SH-SY5Y (cell line): ENCODE data around the gene CYP27A1.

Experiments
- GATA2 ChIP-seq: IDR thresholded peaks from 2 replicates; pipeline ENCODE4 v1.6.1; 2011; ENCODE audit warnings: mild to moderate bottlenecking, low read depth, low read length
- GATA3 ChIP-seq: IDR thresholded peaks from 2 replicates; pipeline ENCODE4 v1.6.1; 2011; ENCODE audit warnings: low read depth, mild to moderate bottlenecking, low read length, moderate library complexity

CYP27A1 gene

DNA sequence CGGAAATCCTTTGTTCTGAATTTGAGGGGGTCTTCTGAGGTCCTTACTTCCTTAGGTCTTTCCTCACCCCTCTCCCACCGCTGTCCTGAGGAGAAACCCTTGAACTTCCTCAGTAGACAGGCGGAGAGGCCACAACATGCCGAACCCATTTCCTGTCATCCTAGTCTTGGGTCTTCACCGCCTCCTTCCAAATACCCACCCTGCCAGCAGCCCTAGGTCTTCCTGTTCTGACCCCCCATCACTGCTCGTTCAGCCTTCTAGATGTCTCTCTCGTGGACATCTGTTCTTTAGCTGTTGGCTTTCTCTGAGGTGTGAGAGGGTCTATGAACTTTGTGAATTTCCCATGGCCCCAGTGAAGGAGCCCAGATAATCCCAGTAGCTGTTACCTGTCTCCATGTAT, 27.2 kb upstream of the CYP27A1 start:
- TF ChIP-seq GATA3 (no peak), GATA2 (no peak)

DNA sequence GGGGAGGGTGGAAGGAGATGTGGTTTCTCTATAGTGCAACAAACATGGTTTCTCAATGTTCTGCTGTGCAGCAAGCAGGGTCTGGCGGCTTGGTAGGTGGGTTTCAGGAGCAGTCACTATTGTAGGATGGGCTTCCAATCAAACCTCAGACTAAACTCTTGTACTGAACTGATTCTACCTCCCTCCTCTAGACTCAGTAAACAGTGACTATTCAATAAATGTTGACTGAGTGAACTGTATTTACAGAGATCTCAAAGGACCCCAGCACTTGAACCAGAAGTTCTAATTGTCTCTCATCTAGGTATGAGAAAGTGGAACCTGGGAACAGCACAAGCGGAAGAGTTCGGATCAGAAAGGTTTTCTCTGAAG, 26.8 kb upstream of the CYP27A1 start:
- no peak for TF ChIP-seq GATA3
- no peak for TF ChIP-seq GATA2

DNA sequence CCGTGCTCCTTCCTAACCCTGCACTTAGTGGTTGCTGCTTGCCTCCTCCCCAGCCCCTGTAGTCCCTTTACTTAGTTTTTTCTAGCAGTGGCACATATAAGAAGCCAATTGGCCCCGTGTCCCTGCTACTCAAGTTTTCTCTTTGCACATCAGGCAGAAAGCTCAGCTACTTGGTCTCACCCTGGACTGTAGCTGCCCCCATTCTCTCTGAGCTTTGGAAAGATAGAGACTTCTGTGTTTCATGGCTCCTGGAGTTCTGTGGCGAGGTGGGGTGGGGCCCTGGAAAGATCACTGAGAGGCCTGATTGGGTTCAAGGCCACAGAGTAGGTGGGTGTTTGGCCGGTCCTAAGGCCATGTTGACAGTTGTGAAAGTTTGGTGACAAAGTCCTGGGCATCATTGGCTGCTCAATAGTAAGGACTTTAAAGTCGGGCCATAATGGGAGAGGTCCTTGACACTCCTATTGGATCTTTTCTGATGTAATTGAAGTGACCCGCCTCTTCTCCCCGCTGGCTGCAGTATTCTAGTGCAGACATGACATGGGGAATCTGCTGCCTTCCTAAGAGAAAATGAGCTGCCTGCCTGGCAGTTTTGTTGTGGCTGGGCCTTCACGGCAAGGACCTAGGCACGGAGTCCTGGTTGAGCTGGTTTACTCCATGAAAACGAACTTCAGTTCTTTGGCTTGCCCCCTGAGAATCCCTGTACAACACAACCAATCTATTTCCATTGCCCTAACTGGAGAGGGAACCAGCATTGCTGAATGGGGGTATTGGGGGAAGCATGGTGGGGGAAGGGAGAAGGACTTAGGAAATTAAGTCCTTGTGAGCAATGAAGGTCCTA, 26.2 kb upstream of the CYP27A1 start:
- TF ChIP-seq GATA2 (no peak), GATA3 (no peak)

DNA sequence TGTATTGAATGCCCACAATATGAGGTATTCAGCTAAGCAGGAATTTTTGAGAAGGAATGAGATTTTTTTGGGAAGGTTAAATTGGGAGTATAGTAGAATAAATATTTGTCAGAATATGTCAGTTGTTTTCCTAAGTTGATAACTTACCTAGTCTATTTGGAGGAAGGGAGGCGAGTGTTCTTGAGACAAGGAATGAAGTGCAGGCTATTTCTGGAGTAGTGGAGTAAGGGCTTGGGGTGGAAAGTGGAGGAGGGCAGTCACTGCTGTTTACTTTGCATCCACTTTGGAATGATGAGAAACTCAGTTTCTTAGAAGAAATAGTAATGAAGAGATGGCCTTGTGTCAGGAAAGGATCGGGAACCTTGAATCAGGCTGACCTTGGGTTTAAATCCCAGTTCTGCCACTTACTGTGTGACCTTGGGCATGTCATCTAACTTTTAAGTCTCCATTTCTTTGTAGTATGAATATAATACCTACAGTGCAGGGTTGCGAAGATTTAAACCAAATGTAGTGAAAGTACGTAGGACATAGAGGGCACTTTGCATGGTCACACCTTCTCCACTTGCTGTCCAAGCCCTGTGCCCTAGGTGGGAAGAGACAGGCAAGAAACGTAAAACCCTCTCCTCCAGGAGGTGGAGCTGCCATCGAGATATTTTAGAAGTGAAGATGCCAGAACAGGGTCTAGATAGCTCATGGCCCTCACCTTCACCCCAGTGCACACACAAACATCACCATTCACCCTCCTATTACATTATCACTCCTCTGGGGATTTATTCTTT, 25.2 kb upstream of the CYP27A1 start:
- TF ChIP-seq GATA2 (no peak), GATA3 (no peak)

DNA sequence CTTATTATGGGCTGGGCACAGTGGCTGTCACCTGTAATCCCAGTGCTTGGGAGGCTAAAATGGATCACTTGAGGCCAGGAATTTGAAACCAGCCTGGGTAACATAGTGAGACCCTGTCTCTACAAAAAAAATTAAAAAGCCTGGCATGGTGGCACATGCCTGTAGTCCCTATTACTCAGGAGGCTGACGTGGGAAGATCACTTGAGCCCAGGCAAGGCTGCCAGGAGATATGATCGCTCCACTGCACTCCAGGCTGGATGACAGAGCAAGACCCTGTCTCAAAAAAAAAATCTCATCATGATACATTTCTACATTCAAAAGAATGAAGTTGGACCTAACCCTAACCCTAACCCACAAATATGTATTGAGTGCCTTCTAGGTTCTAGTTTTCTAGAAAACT, 20.2 kb upstream of the CYP27A1 start:
- TF ChIP-seq GATA2 = no peak
- no peak for TF ChIP-seq GATA3

DNA sequence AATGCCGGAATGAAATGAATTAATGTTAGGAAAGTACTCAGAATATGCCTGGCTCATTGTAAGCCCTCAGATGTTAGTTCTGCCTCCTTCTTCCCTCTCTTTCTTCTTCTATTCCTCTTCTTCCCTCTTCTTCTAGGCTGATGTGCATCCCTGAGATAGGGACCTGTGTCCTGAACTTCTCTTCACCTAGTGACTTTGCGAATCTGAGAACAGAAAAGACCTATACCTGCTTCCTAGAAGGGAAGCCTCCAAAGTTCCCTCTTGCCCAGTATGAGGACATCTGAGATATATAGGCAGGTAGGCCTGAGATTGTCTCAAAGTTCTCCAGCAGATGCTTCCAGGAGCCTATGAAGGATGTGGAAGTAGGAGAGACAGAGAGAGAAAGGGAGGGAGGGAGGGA, 8.1 kb upstream of the CYP27A1 start:
- TF ChIP-seq GATA3 (no peak), GATA2 (no peak)

DNA sequence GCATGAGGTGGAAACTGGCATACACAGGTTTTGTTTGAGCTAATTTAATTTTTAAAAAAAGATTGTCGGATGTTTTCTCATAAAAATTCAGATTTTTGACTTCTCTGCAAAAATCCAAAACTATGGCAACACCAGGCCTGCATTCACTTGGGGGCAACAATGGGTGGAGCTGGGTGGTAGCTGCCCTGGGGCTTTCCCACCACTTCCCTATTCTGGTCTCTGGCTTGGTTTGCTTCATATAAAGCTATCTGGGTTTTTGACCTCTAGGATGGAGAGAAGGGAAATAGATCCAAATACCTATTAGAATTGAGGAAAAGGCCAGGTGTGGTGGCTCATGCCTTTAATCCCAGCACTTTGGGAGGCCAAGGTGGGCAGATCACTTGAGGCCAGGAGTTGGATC, 5.5 kb upstream of the CYP27A1 start:
- no peak for TF ChIP-seq GATA2

DNA sequence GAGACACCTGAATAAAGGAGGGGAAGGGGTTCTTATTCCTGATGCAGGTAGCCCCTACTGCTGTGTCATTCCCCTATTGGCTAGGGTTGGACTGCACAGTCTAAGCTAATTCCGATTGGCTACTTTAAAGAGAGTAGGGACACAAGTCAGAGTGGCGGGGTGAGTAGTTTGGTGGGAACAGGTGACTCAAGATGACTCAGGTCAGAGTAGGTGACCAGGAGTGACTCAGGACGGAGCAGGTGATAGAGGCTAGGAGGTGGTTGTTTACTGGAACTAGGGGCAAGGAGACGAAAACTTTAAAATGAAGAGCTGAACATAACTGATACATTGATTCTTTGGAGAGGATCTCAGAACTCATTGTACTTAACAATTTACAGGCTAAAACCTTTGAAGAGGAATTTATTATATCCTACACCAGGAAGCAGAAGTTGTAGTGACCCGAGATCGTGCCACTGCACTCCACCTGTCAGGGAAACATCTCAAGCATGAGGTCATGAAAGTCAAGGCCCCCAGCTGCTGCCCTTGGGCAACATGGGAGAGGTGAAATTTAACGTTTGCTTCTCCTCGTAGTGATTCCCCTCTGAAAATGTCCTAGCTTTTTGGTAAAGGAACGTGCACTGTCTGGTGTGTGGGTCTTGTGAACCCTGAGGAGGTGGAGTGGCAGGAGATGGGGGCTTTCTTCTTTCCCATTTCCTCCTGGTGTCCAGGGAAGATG, 4.5 kb upstream of the CYP27A1 start:
- TF ChIP-seq GATA3 (no peak), GATA2 (no peak)

DNA sequence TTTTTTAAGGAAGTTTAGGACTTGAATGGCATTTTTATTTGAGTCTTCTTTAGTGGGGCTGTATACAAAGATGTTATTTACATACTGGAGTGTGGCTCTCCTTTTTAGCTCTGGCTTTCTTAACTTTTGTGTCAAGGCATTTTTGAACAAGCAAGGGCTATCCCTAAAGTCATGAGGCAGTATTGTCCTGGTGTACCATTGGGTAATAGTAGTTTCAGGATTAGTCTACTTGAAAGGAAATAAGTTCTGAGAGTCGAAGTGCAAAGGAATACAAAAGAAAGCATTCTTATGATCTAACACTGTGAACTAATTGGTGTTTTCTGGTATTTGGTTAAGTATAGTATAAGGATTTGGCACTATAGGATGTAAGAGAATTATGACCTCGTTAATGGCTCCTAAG, 1.9 kb upstream of the CYP27A1 start:
- TF ChIP-seq GATA2 = no peak
- TF ChIP-seq GATA3 = no peak

DNA sequence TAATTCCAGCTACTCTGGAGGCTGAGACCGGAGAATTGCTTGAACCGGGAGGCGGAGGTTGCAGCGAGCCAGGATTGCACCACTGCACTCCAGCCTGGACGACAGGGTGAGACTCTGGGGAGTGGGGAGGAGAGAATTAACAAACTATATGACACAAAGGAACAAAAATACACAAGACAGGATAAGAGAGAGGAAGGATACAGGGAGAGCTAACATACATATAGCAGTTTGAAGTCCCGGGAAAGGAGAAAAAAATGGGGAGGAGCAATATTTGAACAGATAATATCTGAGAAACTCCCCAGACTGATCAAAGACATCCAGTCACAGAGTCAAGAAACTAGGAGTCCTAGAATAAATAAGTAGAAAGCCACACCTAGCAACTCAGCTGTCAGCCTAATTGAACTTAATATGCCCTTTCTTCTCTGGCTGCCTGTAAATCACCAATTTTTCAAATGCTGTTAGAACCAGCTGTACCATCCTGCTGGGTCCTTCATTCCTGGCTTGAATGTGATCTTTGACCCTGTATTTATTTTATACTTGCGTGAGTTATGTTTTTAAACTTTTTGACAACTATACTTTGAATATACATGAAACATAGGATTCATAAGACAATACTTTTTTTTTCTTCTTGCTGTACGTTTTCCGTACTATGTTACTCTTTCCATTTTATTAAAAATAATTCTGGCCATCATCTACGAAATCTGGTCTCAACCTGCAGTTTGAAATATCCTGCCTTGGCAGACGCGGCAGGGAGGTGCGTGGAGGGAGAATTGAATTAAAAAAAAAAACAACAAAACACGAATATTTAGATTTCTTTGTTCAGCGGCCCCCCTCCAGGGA, 876 bp upstream of the CYP27A1 start:
- TF ChIP-seq GATA3 = no peak
- TF ChIP-seq GATA2 = no peak

DNA sequence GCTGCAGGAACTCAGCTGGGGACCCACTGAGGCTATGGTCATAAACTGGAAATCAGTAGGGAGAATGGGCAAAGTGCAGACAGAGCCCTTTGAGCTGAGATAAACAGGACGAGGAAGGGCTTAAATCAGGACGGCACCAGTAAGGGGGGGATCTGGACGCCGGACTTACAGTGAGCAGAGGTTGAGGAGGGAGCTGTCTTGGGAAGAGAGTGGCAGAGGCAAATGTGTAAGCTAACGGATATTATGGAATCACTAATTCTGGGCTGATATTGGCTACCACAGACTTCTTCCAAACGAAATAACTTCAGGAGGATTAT, 539 bp downstream of the CYP27A1 start:
- no peak for TF ChIP-seq GATA3
- no peak for TF ChIP-seq GATA2

DNA sequence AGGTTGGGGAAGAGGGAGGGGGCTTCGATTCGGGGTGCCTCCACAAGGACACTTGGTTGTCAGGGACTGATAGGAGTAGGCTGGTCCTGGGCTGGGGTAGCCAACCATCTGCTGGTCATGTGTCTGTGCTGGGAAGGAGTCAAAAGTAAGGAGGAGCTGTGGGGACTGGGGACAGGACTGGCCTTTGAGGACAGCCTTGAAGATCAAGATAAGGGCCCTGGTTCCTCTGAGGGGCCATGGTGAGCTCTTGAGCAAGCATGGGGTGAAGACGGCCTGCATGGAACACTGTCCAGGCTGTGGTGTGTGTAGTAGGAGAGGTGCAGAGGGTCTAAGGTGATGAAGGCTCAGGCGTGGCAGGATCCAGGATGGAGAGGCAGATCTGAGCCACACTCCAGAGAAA, 1.7 kb downstream of the CYP27A1 start:
- no peak for TF ChIP-seq GATA2
- no peak for TF ChIP-seq GATA3

DNA sequence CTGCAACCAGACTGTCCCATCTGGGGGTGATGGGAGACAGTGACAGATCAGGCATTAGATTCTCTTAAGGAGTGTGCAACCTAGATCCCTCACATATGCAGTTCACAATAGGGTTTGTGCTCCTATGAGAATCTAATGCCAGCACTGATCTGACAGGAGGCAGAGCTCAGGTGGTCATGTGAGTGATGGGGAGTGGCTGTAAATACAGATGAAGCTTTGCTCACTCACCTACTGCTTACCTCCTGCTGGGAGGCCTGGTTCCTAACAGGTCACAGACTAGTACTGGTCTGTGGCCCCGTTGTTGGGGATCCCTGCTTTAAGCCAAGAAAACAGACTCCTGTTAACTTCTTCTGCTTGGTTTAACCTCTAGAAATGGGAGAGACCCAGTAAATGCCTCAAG, 3.2 kb downstream of the CYP27A1 start:
- TF ChIP-seq GATA2 (no peak), GATA3 (no peak)

DNA sequence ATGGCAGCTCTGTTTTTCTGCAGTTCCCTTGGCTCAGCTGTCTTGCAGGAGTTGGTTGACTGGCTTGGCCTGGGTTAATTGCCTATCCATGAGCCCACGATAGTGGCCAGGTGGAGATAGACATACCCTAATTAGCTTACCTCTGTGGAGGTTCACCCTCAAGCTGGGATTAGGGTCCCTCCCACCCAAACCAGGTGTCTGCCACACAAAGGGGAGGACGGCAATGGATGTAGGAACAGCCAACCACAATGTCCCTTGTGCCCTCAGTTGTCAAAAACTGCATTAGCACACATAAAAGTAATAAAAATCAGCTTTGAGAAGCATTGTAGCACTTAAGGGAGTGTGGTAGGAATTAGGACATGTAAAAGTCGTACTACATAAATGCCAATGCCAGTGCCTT, 4.2 kb downstream of the CYP27A1 start:
- TF ChIP-seq GATA2 = no peak
- no peak for TF ChIP-seq GATA3
